Measurements from ENCODE around the gene CXCL10. TPM values are rescaled to one million over a fixed set of nuclear protein-coding genes. Genes with fewer than 3 reads are reported as not detected.
A peak's percentile ranks its signal among the peaks of the same experiment; 100 is the strongest.

Gene CXCL10
- total and polyA plus RNA-seq, 4 donors, result 0.84 to 9.4 (median 1.2) TPM

GRCh38 chr4:75995727-75996126 is 27.6 kb downstream of the CXCL10 start:
- H3K9ac ChIP-seq (ENCODE audit: low read depth in 1 of 2, low read length in 2 of 2), result no peak overlapping the region
- peaks cover 0 to 4% (median 2%) of the 10 kb centered on the region in 4 donors for H3K4me1 ChIP-seq (ENCODE audit: control insufficient read depth in 4 of 4, insufficient read depth in 4 of 4, low read length in 3 of 4)
- H3K27me3 ChIP-seq (ENCODE audit: control insufficient read depth in 4 of 4, insufficient read depth in 4 of 4, low read length in 3 of 4), result no peaks in the 10 kb centered on the region
- TF ChIP-seq CTCF (IDR thresholded peaks at IDR 0.05; ENCODE audit: low read depth, low read length, missing input control) (peak; percentile 64), RAD21 (IDR thresholded peaks at IDR 0.05) (peak; percentile 85 to 90), HNF4G (IDR thresholded peaks at IDR 0.05) (no peak)
- WGBS, result 7% methylated on average over 5 of the region's 5 CpGs
- no peaks in the 10 kb centered on the region for H3K36me3 ChIP-seq (ENCODE audit: control insufficient read depth in 4 of 4, insufficient read depth in 3 of 4, low read depth in 1 of 4, low read length in 3 of 4)
- no peak overlapping the region for H3K27ac ChIP-seq (ENCODE audit: low read depth in 1 of 2, low read length in 2 of 2)
- DNase-seq (ENCODE audit: low spot score), result no peak
- H3K4me3 ChIP-seq (ENCODE audit: low read depth in 1 of 3, low read length in 3 of 3), result no peak overlapping the region
- no peaks in the 10 kb centered on the region for H3K9me3 ChIP-seq (ENCODE audit: control insufficient read depth in 4 of 4, low read length in 3 of 4)

GRCh38 chr4:75992462-75992861 is 30.8 kb downstream of the CXCL10 start:
- Histone ChIP-seq H3K4me1 (ENCODE audit: control insufficient read depth in 4 of 4, insufficient read depth in 4 of 4, low read length in 3 of 4) (peaks cover 4 to 27% (median 19%) of the 10 kb centered on the region in 4 donors), H3K9me3 (ENCODE audit: control insufficient read depth in 4 of 4, low read length in 3 of 4) (no peaks in the 10 kb centered on the region), H3K4me3 (ENCODE audit: low read depth in 1 of 3, low read length in 3 of 3) (no peak overlapping the region), H3K9ac (ENCODE audit: low read depth in 1 of 2, low read length in 2 of 2) (no peak overlapping the region), H3K36me3 (ENCODE audit: control insufficient read depth in 4 of 4, insufficient read depth in 3 of 4, low read depth in 1 of 4, low read length in 3 of 4) (no peaks in the 10 kb centered on the region), H3K27me3 (ENCODE audit: control insufficient read depth in 4 of 4, insufficient read depth in 4 of 4, low read length in 3 of 4) (no peaks in the 10 kb centered on the region), H3K27ac (ENCODE audit: low read depth in 1 of 2, low read length in 2 of 2) (no peak overlapping the region)
- TF ChIP-seq TAF1 (conservative IDR thresholded peaks at IDR 0.05), result no peak
- no peak for DNase-seq (ENCODE audit: low spot score)
- 97% methylated on average over 1 of the region's 1 CpG for WGBS

- Histone ChIP-seq H3K36me3 (ENCODE audit: control insufficient read depth in 4 of 4, insufficient read depth in 3 of 4, low read depth in 1 of 4, low read length in 3 of 4) (no peaks in the 10 kb centered on the region), H3K27ac (ENCODE audit: low read depth in 1 of 2, low read length in 2 of 2) (peak overlapping the region; percentile 48 to 51), H3K9me3 (ENCODE audit: control insufficient read depth in 4 of 4, low read length in 3 of 4) (no peaks in the 10 kb centered on the region), H3K4me3 (ENCODE audit: low read depth in 1 of 3, low read length in 3 of 3) (peak overlapping the region; percentile 88 to 95 (median 91)), H3K27me3 (ENCODE audit: control insufficient read depth in 4 of 4, insufficient read depth in 4 of 4, low read length in 3 of 4) (no peaks in the 10 kb centered on the region), H3K9ac (ENCODE audit: low read depth in 1 of 2, low read length in 2 of 2) (peak overlapping the region; percentile 34 to 81), H3K4me1 (ENCODE audit: control insufficient read depth in 4 of 4, insufficient read depth in 4 of 4, low read length in 3 of 4) (peaks cover 4 to 27% (median 19%) of the 10 kb centered on the region in 4 donors)
- under 1% methylated on average over 20 of the region's 20 CpGs for WGBS
- no peak for DNase-seq (ENCODE audit: low spot score)
- no peak for TF ChIP-seq RAD21 (IDR thresholded peaks at IDR 0.05)
- no peak for TF ChIP-seq YY1 (IDR thresholded peaks at IDR 0.05)
- no peak for TF ChIP-seq ZBTB33 (IDR thresholded peaks at IDR 0.05)
- TF ChIP-seq CTCF (IDR thresholded peaks at IDR 0.05; ENCODE audit: low read depth, low read length, missing input control), result no peak
- TF ChIP-seq GABPA (IDR thresholded peaks at IDR 0.05 in 1 of 2, conservative IDR thresholded peaks at IDR 0.05 in 1 of 2), result no peak
- no peak for TF ChIP-seq HNF4A (conservative IDR thresholded peaks at IDR 0.05)
- no peak for TF ChIP-seq RXRA (IDR thresholded peaks at IDR 0.05)
- no peak for TF ChIP-seq TAF1 (conservative IDR thresholded peaks at IDR 0.05)
Observed at GRCh38 chr4:75989846-75990528, 33.3 kb downstream of the CXCL10 start.

Data from liver (tissue), 9 donors.